ELR (cell line): ENCODE measurements around the gene C1orf52.
"Not testable (repeated sequence)": the region's sequence is repeated elsewhere in the genome, so short reads cannot be mapped to it uniquely, and the experiment has no call there.

ENCODE experiments used
- DNase-seq: peaks from one replicate; pipeline ENCODE4 v3.0.0-alpha.2; 2015; ENCODE audit warnings: low read depth

C1orf52 gene

DNA sequence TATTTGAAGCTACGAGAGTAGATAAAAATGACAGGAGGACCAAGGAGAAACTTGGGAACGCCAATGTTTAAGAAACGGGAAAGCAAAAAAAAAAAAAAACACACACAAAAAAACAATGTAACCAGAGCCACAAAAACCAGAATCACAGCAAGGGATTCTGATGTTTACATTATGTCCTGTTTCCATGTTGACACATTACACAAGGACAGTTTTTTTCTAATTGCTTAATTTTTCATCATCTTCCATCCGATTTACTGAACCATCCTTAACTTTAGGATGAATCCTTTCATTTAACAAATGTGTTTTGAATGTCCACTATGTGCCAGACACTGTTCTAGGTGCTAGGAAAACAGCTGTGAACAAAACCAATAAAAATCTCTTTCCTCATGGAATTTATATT lies 18.3 kb upstream of the C1orf52 start:
- DNase-seq, result no peak

- DNase-seq, result no peak
These were observed 17.6 kb upstream of the C1orf52 start for GRCh38 chr1:85276978-85277639.

GRCh38 chr1:85276215-85276977 lies 16.9 kb upstream of the C1orf52 start, which contains the start of gene BCL10:
TSS of gene BCL10 (minus strand) at chr1:85276632. CDS start at chr1:85276352, 280 bp downstream.
- peak; percentile 99 for DNase-seq

DNA sequence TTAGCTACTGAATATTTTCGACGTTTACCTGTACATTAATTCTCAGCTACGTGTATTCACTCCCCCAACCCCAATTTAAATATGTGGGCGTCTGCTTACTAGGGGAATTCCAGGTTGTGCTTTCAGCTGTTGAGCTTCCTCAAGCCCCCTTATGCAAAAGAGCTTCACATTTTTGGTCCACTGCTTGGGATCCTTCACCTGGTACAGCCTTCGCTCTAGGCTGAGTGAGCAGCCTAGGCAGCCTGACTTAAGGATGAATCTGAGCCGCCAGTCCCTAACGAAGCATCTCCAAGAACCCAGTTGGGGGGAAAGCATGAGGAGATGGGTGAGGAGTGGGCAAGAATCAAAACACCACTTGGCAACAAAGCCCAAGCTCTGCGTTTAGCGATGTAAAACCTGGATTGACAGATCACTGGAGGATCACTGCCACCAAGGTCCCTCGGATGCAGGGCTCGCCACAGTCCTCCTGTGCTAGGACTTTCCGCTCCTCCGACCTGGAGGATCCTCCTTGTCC lies 16.3 kb upstream of the C1orf52 start:
- peak; percentile 39 for DNase-seq

DNA sequence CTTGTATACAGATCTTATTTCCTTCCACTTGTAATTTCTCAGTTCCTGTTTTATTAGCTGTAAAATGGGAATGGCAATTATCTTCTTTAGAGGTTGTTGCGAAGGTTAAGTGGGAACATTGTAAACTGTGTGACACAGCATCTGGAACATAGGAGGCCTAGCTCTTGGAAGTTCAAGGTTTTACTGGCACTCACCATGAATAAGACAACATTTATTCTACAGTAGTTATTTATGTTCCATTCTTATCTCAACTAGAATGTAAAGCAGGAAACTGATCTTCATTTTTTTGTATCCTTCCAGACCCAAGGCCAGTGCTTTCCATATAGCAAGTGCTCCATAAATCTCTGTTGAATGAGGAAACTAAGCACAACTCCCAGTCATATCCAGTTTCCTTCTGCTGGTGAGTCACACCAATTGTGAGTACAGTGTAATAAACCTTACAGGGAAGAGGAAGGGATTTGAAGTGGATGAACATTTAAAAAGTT lies 15.5 kb upstream of the C1orf52 start:
- DNase-seq, result peak; percentile 87

- no peak for DNase-seq
These were observed 13.9 kb upstream of the C1orf52 start for GRCh38 chr1:85273397-85273796.

DNA sequence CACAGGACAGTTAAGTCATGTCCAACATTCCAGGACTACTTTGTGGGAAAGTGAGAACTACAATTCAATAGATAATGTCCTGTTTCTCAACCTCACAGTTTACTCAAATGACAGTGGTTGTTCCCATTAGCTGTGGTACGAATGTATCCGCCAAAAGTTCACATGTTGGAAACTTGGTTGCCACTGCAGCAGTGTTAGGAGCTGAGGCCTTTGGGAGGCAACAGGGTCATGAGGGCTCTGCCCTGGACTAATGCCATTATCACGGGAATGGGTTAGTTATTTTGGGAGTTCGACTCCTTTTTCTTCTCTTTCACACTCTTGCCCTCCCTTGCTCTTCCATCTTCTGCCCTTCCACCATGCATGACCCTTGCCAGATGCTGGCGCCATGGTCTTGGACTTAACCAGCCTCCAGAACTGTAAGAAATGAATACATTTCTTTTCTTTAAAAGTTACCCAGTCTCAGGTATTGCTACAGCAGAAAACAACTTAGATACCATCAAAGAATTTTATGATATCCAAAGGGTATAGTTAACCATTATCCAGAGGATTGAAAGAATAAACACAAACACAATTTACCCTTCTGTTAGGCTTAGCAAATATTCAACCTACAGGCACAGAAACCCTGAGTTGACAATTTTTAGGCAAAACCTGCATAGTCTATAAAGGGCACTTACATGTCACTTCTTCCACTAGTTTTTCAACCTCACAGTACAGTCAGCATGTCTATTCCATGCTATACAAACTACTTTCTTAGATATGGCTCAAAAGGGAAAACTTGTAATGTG lies 9.5 kb upstream of the C1orf52 start:
- no peak for DNase-seq

DNA sequence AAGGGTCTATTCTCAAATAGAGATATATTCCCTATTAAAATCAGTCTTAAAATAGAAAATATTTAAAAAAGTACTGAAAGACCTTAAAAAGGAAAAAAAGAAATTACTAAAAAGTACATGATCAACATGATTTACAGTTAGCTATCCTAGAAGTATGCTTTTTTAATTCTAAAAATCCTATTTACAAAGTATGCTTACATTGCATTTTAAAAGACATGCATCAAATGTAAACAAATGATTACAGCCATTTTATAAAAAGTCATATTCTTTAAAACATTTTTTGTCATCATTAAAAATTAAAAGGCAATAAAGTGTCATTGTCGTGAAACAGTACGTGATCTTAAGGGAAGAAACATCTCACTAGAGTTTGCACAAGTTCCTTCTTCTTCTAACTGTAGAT lies 7.9 kb upstream of the C1orf52 start:
- no peak for DNase-seq

GRCh38 chr1:85264150-85264549 lies 4.7 kb upstream of the C1orf52 start:
- DNase-seq, result peak; percentile 50

GRCh38 chr1:85262985-85263384 lies 3.5 kb upstream of the C1orf52 start:
- DNase-seq, result no peak

- peak; percentile 48 for DNase-seq
These were observed 431 bp upstream of the C1orf52 start for GRCh38 chr1:85259912-85260274.

DNA sequence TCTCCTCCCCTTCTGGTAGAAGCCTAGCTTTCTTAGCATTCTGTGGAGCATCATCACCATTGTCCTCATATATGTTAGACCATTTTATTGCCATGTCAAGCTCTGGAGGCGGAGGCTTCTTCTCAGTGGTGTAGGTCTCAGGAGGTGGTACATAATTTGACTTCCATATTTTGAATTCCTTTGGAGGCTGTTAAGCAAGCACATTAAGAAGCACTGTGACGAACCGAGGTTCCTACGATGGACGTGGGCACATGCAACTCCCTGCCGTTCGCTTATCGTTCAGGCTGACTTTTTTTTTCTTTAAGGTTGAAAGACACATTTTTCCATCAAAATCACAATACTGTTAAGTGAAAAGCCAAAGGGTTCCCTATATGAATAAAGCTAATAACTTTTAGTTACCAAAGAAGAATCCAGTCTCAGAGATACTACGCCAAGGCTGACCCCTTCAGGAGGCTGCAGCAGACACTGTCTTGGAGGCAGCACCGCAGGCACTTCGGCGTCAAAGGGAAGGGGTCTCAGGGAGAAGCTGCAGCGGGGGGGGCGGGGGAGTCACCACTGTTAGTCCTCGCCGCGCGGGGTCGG lies 835 bp downstream of the C1orf52 start:
- peak; percentile 40 for DNase-seq

DNA sequence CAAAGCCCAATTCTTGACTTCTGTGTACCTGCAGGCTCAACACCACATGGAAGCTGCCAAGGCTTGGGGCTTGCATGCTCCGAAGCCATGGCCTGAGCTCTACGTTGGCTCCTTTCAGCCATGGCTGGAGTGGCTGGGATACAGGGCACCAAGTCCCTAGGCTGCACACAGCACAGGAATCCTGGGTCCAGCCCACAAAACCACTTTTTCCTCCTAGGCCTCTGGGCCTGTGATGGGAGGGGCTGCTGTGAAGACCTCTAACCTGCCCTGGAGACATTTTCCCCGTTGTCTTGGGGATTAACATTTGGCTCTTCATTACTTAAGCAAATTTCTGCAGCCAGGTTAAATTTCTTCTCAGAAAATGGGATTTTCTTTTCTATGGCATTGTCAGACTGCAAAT lies 10.4 kb downstream of the C1orf52 start:
- DNase-seq, result not testable (repeated sequence)

DNA sequence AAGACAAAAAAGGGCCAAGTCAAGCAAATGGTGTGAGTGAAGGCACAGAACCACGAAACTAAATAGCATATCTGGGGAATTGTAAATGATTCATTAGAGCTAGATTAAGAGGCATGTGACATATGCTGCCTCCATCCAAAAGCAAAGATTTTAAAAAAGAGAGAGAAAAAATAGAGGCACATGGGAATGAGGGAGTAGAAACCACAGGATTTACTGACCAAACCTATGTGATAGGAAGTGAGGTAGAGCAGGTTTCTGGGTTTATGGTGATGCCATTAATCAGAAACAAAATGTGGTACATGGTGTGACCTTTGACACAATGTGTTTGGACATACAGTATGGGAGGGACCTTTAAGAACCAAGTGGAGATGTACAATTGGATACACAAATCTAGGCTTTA lies 13.6 kb downstream of the C1orf52 start:
- DNase-seq, result no peak

GRCh38 chr1:85245456-85245855 lies 14.0 kb downstream of the C1orf52 start:
- DNase-seq, result peak; percentile 37

- peak; percentile 67 for DNase-seq
These were observed 15.0 kb downstream of the C1orf52 start for GRCh38 chr1:85244271-85245061.

- DNase-seq, result no peak
These were observed 16.1 kb downstream of the C1orf52 start for GRCh38 chr1:85243372-85243771.

DNA sequence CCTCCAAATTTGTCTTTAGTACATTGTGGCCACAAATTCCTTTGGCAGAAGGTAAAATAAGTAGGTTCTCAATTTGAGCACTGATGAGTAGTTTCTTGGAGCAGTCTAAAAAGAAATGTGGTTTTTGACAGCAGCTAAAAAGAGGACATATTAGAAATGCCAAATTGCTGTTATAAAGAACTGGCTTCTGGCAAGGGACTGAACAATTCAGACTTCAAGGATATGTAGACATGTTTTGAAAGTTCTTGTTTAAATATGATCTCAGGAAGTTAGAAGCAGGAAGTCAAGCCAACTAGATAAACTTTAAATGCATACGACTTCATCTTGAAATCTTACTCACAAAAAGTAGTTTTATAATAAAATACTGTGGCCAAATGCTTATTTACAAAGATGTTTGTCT lies 18.8 kb downstream of the C1orf52 start:
- DNase-seq, result no peak

GRCh38 chr1:85240174-85240601 lies 19.3 kb downstream of the C1orf52 start:
- DNase-seq, result peak; percentile 39

DNA sequence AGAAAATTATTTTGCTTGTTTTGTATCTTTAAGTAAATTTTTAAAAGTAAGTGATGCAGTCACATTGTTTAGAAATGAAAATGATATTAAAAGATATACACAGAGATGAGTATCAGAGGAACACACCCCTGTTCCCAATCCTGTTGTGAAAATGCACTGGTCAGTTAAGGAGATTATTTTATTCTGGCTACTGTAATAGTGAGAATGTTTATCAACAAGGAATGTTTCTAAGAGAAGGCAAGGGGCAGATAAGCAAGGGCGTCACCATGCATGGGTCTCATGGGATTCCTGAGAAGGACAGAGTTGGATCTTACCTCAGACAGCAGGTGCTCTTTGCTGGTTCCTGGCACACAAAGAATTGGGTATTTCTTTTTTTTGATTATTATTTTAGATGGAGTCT lies 21.8 kb downstream of the C1orf52 start:
- no peak for DNase-seq

DNA sequence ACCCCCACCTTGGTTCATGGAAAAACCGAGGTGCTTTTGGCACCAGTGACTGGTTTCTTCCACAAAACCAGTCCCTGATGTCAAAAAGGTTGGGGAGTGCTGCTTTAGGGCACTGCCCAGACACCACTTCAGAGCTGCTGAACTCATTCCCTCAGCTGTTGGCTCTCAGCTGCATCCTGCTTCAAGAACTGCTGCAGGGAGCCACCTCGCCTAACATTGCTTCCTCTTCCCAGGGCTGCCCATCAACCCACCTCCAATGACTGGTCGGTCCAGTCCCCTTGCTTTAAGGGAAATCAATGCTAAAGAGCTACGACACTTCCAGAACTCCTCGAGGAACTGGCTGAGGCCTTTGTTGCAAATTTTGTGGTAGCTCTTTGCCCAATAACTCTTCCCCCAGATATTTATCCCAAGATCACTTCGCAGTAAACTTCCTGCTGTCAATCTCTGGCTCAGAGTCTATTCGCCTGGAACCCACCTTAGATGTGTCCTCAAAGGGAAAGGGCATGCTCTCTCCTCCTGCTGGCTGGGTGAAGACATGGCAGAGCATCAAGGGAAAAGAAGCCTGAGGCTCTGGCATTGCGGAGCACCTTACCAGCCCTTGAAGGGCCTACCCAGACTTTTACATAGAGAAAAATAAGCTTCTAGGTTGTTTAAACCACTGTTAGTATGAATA lies 29.0 kb downstream of the C1orf52 start:
- DNase-seq, result peak; percentile 27
